ENCODE measurements around the gene GSTM1. TPM values are rescaled to one million over a fixed set of nuclear protein-coding genes. Genes with fewer than 3 reads are reported as not detected.

The GSTM1 gene
- total and polyA plus RNA-seq, 2 of the 8 experiments (the other 6 are each of a cell fraction or from before 2014, with no cell fraction given): 16.7 to 42.5 TPM

GRCh38 chr1:109649491-109649914 is 38.1 kb upstream of the GSTM1 start:
- Histone ChIP-seq H4K20me1 (replicated peaks in 1 of 2; ENCODE audit: control insufficient read depth in 1 of 2, insufficient read depth in 2 of 2, low read length in 2 of 2) (no peaks in the 10 kb centered on the region), H2AFZ (ENCODE audit: low read length) (no peak overlapping the region), H2BK20ac (ENCODE audit: low read length) (no peak overlapping the region), H4K91ac (replicated peaks; ENCODE audit: insufficient read length, low read length) (no peak overlapping the region), H2AK5ac (ENCODE audit: low read depth, low read length) (no peak overlapping the region), H3K79me2 (ENCODE audit: control insufficient read depth in 1 of 2, insufficient read depth in 2 of 2, low read length in 2 of 2) (no peaks in the 10 kb centered on the region), H3K23me2 (ENCODE audit: low read depth, low read length) (no peaks in the 10 kb centered on the region), H3K4me2 (ENCODE audit: insufficient read depth in 1 of 2, low read depth in 2 of 2, low read length in 2 of 2) (no peak overlapping the region), H3K27ac (ENCODE audit: low read depth, low read length) (no peak overlapping the region), H3K79me1 (ENCODE audit: low read depth, low read length) (no peaks in the 10 kb centered on the region), H3K18ac (ENCODE audit: extremely low read depth, low read length) (no peak overlapping the region), H2BK15ac (ENCODE audit: low read length) (no peak overlapping the region), H3K9me3 (ENCODE audit: insufficient read depth in 2 of 2, low read depth in 1 of 2, low read length in 1 of 2) (no peaks in the 10 kb centered on the region), H4K8ac (ENCODE audit: extremely low read depth, insufficient read depth, low read length) (no peak overlapping the region), H3K23ac (ENCODE audit: insufficient read length) (no peak overlapping the region), H2BK5ac (ENCODE audit: low read depth, low read length) (no peak overlapping the region), H3K9ac (replicated peaks in 1 of 4; ENCODE audit: extremely low read depth in 1 of 4, low read depth in 3 of 4, low read length in 3 of 4) (no peak overlapping the region), H4K5ac (ENCODE audit: insufficient read length, low read depth, low read length) (no peak overlapping the region), H3K36me3 (ENCODE audit: control insufficient read depth in 2 of 4, insufficient read depth in 4 of 4, low read length in 3 of 4) (no peaks in the 10 kb centered on the region), H3K27me3 (replicated peaks in 1 of 4; ENCODE audit: control insufficient read depth in 3 of 4, extremely low read depth in 1 of 4, insufficient read depth in 3 of 4, low read length in 3 of 4) (peaks cover 0 to 2% (median 2%) of the 10 kb centered on the region in 4 experiments; a peak in 6 of 7 replicates), H3K4me1 (replicated peaks in 1 of 4; ENCODE audit: control insufficient read depth in 3 of 4, insufficient read depth in 4 of 4, low read length in 3 of 4) (no peaks in the 10 kb centered on the region), H3K4ac (replicated peaks; ENCODE audit: insufficient read length, low read depth, low read length) (no peak overlapping the region), H3K4me3 (ENCODE audit: extremely low read depth in 1 of 4, insufficient read depth in 2 of 4, low read depth in 3 of 4, low read length in 4 of 4) (no peak overlapping the region), H2BK12ac (ENCODE audit: low read depth, low read length) (no peak overlapping the region), H2BK120ac (replicated peaks; ENCODE audit: low read depth, low read length) (no peak overlapping the region), H3K56ac (replicated peaks; ENCODE audit: insufficient read length, low read depth, low read length) (no peak overlapping the region), H3K14ac (ENCODE audit: insufficient read length) (no peak overlapping the region)
- FAIRE-seq (no peak), DNase-seq (ENCODE audit: low read depth in 1 of 2, low spot score in 2 of 2) (no peak)
- POLR2A ChIA-PET (ENCODE audit: partially characterized antibody): interaction anchor here (0.6 to 1.8 kb wide), 4 partner anchors 9 to 532 kb away, joined by 3 read pairs; no protein-coding TSS in a partner anchor
- WGBS, 2 experiments (ENCODE audit: extremely low coverage in 1 of 2, insufficient coverage in 1 of 2, insufficient read length in 1 of 2, insufficient replicate concordance in 2 of 2, low coverage in 1 of 2, low lambda C conversion rate in 2 of 2, missing lambda C conversion rate in 1 of 2): 84% methylated on average over 4 of the region's 4 CpGs; no CpG with 5 or more reads in 1 of the 2 experiments
- CTCF ChIA-PET (ENCODE audit: partially characterized antibody): interaction anchor here (0.8 to 11.8 kb wide), 12 partner anchors 9 to 124 kb away, joined by 3 to 185 read pairs (median 4); partner anchors contain the start of genes GSTM1 and GSTM2
- no peak for TF ChIP-seq ATF3 (IDR thresholded peaks at IDR 0.05; ENCODE audit: insufficient read depth, low read depth, low read length)
- no peak for TF ChIP-seq ATF2 (IDR thresholded peaks at IDR 0.05; ENCODE audit: low read length)
- no peak for TF ChIP-seq SP4 (IDR thresholded peaks at IDR 0.05; ENCODE audit: low read length)
- no peak for TF ChIP-seq GTF2F1 (IDR thresholded peaks at IDR 0.05; ENCODE audit: borderline replicate concordance, low read depth, low read length)
- TF ChIP-seq EZH2 (IDR thresholded peaks at IDR 0.05; ENCODE audit: low read depth, low read length, severe bottlenecking): no peak
- no peak for TF ChIP-seq ZNF274 (IDR thresholded peaks at IDR 0.05; ENCODE audit: borderline replicate concordance, extremely low read depth, low read length)
- TF ChIP-seq, protein P1, sequence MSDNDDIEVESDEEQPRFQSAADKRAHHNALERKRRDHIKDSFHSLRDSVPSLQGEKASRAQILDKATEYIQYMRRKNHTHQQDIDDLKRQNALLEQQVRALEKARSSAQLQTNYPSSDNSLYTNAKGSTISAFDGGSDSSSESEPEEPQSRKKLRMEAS (IDR thresholded peaks at IDR 0.05): no peak
- TF ChIP-seq RBBP5 (IDR thresholded peaks at IDR 0.05; ENCODE audit: borderline replicate concordance, low read depth, low read length): no peak
- TF ChIP-seq POU5F1 (IDR thresholded peaks at IDR 0.05; ENCODE audit: low read depth, low read length): no peak
- TF ChIP-seq CBX5 (IDR thresholded peaks at IDR 0.05; ENCODE audit: low read depth, low read length): no peak
- TF ChIP-seq POLR2A (IDR thresholded peaks at IDR 0.05; ENCODE audit: control extremely low read depth in 1 of 2, low read depth in 2 of 2, low read length in 2 of 2): no peak
- no peak for TF ChIP-seq TAF1 (IDR thresholded peaks at IDR 0.05; ENCODE audit: low read depth, low read length)
